CMK (cell line): ENCODE results near the gene DENND1B.
"Not testable (repeated sequence)": the region's sequence is repeated elsewhere in the genome, so short reads cannot be mapped to it uniquely, and the experiment has no call there.

Experiments used
- DNase-seq: peaks from one replicate; pipeline ENCODE4 v3.0.0-alpha.2; 2010; ENCODE audit warnings: low read depth

Gene DENND1B

DNA sequence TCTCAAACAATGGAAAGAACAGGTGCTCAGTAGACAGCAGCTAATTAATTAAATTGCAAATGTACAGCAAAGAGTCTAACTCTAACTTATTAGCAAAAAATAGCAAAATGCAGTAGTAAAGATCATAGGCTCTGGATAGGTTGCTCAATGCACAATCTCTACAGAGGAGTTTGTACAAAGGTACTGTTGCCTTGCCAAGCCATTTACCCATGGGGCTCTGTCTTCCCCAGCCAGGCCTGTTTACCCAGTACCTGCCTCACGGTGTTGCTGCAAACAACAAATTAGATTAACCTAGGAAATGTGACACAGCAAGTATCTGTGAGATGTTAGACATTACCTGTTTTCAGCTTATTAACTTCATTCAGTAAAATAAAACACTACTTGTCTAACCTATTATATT, 222.0 kb downstream of the DENND1B start:
- DNase-seq, result no peak

DNA sequence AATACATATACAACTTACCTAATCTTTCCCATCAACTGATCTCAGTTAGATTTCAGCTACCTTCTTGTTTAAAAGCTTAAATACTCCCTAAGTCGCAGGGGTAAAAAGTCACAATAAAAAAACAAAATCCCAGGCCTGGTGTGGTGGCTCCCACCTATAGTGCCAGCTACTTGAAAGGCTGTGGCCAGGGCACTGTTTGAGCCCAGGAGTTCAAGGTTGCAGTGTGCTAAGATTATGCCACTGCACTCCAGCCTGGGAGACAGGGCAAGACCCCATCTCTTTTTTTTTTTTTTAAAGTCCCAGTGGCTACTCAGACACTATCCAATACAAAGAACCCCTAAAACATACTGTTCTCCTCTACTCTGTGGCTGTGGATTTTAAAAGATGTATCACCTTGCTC, 228.3 kb downstream of the DENND1B start:
- no peak for DNase-seq

DNA sequence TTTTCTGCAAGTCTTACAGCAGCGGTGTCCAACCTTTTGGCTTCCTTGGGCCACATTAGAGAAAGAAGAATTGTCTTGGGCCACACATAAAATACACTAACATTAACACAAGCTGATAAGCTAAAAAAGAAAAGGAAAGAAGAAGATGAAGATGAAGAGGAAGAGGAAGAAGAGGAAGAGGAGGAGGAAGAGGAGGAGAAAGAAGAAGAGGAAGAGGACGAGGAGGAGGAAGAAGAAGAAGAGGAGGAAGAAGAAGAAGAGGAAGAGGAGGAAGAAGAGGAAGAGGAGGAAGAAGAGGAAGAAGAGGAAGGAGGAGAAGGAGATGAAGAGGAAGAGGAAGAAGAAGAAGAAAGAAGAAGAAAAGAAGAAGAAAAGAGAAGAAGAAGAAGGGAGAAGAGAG, 230.7 kb downstream of the DENND1B start:
- DNase-seq, result no peak

GRCh38 chr1:197544130-197544529, 231.2 kb downstream of the DENND1B start:
- no peak for DNase-seq

DNA sequence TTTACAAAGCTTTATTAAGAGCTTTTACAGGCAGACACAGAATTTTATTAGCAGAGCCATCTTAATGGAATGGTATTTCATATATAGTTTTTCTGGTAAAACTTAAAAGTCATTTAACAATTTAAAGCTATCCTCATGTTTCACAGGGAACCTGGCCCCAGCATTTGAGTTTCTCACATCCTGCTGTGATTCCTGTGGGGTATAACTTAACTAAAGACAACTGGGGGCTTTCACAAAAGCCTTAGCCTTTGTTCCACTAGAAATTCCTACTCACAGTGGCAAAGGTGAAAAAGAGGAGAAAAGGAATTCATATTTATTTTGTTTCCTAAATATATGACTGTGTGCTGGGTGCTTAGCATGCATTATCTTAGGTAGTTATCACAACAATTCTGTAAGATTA, 233.9 kb downstream of the DENND1B start:
- DNase-seq, result no peak

GRCh38 chr1:197526736-197527371, 248.4 kb downstream of the DENND1B start:
- DNase-seq, result no peak

- no peak for DNase-seq
These were observed 254.1 kb downstream of the DENND1B start for GRCh38 chr1:197521118-197521739.

DNA sequence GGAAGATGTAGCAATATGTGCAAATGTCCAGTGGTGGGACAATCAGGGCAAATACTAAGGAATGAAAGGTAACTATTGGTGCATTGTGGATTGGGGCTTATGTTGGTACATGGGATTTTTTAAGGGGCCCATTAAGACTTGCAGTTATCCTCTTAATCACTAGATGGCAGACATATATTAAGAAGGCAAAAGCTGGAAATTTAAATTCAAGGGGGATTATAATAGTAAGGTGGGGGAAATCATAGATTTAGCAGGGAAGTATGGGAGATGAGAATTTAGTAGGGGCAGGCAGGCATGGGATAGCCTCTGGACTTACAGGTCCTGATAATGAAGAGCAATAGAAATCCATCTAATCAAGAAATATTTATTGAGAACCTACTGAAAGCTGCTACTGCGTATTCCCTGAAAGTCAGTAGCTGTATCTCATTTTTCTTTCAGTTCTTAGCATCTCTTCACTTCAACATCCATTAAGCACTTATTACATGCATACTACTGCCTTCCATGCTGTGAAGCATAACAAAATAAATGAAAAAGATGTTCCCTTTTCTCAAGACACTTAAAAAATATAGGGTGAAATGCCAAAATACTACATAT, 255.4 kb downstream of the DENND1B start:
- no peak for DNase-seq

GRCh38 chr1:197515421-197515820, 259.9 kb downstream of the DENND1B start:
- DNase-seq, result no peak

GRCh38 chr1:197510691-197511378, 264.4 kb downstream of the DENND1B start:
- DNase-seq, result no peak

- DNase-seq, result no peak
These were observed 278.6 kb downstream of the DENND1B start for GRCh38 chr1:197496722-197497121.

- DNase-seq, result not testable (repeated sequence)
These were observed 283.8 kb downstream of the DENND1B start for GRCh38 chr1:197491505-197491904.

- no peak for DNase-seq
These were observed 288.3 kb downstream of the DENND1B start for GRCh38 chr1:197486946-197487345.

DNA sequence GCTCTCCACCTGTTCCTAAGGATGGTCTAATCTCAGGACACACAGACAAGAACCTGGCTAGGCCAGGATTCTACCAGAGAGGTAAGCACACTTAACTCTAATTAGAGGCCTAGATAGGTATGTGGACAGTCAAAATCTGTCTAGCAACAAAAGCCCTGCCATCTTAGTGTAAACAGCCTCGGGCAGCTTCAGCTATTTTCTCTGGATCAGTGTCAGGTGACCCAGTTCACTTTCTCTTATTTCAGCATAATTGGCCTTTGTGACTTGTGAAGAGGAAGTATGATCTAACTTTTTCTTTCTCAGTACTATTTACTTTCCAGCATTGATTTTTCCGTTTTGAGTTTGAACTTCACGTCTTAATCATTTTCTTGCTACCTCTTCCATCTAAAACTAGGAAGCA, 289.5 kb downstream of the DENND1B start:
- DNase-seq, result no peak

- DNase-seq, result no peak
These were observed 294.2 kb downstream of the DENND1B start for GRCh38 chr1:197481101-197481500.

GRCh38 chr1:197480446-197480845, 294.8 kb downstream of the DENND1B start:
- no peak for DNase-seq

DNA sequence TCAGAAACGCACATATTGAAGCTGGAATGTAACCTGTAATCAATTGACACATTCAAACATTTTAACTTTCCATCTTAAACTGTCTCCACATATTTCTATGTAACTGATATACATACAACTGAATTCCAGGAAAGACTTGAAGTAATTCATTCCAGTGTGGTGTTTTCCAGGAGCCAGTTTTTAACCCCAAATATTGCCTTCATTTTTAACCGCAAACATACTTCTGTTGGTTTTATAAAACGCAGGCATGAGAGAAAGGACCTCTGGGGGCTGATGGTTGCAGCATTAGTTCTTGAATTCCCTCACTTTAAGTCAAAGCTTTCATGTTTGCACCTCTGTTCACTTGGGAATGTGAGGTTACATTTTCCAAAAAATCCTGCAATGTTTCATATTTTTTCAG, 303.1 kb downstream of the DENND1B start:
- no peak for DNase-seq

- DNase-seq, result no peak
These were observed 303.9 kb downstream of the DENND1B start for GRCh38 chr1:197471248-197471985.

- no peak for DNase-seq
These were observed 304.9 kb downstream of the DENND1B start for GRCh38 chr1:197470330-197470729.

DNA sequence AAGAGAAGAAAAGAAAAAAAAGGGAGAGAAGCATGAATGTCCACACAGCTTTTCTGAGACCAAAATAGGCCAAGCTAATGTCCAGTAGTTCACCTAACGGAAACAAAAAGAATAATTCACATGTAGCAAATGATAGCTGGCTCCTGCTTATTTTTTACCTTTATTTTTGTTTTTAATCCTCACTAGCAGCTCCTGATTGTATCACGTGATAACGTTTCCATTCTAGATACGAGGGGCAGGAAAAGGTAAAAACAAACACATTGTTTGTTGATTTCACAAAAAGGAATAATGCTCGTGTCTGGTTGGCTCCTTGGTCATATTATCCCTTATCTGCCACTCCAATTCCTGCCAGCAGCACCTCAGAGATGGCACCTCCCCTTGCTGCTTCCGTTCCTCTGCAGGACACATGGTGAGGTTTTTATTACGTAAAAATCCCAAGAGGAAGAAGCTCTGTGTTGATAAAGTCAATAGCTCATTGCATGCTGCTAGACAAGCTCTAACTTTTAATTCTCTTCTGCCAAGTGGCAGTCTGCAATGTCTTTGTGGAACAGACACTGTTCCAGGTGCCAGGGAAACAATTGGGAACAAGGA, 305.6 kb downstream of the DENND1B start:
- DNase-seq, result peak; percentile 33

DNA sequence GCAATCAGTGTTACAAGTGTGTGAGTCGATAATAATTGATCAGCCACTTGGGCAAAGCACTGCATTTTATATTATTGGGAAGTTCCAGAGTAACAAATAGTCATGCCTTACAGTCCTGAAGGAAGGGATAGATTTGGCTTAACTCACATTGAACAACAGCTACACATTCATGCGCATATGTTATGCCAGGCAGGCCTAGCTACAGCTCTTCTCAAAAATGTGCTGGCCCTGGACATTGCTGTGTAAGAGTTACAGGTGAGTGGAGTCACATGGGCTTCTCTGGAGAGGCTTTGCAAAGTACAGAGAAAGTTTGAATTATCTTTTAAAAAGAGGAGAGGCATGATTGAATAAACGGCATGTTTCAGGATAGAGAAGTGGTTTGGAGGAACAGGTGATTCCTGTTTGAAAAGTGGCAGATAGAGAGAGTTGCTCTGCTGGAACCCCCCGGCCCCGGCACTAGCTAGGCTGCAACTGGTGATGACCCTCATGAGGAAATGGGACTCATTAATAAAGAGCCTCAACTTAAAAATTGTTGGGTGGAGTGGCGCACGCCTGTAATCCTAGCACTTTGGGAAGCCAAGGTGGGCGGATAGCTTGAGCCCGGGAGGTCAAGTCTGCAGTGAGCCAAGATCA, 306.6 kb downstream of the DENND1B start:
- DNase-seq, result no peak

DNA sequence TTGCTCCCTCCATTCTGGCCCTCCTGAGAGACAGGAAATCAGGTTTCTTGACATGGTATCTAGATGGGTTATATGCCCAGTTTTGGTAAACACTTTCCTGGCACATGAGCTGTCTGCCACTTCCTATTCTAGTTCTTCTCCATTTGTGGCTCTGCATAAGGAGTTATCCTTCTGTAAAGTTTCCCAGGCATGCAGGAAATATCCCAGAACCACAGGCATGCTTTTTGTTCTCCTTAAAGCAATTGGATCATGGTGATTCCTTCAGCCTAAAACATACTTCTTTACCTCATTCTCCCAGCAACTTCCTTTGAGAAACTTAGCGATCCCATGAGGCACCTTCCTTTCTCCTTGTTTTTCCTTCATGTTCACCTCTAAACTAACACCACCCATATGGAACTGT, 307.4 kb downstream of the DENND1B start:
- no peak for DNase-seq
